ENCODE measurements around the gene ITIH2. TPM values are rescaled to one million over a fixed set of nuclear protein-coding genes. Genes with fewer than 3 reads are reported as not detected.
"Not testable (repeated sequence)": the region's sequence is repeated elsewhere in the genome, so short reads cannot be mapped to it uniquely, and the experiment has no call there.

Gene ITIH2
- total RNA-seq, 1 donor from 2014 or later: not detected

DNA sequence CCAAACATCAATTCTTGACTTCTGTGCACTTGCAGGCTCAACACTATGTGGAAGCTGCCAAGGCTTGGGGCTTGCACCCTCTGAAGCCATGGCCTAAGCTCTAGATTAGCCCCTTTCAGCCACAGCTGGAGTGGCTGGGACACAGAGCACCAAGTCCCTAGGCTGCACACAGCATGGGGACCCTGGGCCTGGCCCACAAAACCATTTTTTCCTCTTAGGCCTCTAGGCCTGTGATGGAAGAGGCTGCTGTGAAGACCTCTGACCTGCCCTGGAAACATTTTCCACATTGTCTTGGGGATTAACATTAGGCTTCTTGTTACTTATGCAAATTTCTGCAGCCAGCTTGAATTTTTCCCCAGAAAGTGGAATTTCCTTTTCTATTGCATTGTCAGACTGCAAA, 10.7 kb upstream of the ITIH2 start:
- not testable (repeated sequence) for DNase-seq (ENCODE audit: extremely low read depth, low read depth, low spot score)

DNA sequence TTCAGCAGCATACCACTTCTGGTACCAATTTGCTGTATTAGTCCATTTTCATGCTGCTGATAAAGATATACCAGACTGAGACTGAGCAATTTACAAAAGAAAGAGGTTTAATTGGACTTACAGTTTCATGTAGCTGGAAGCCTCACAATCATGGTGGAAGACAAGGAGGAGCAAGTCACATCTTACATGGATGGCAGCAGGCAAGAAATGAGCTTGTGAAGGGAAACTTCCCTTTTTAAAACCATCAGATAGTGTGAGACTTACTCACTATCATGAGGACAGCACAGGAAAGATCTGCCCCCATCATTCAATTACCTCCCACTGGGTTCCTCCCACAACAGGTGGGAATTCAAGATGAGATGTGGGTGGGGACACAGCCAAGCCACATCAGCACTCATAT, 9.9 kb upstream of the ITIH2 start:
- not testable (repeated sequence) for DNase-seq (ENCODE audit: extremely low read depth, low read depth, low spot score)

DNA sequence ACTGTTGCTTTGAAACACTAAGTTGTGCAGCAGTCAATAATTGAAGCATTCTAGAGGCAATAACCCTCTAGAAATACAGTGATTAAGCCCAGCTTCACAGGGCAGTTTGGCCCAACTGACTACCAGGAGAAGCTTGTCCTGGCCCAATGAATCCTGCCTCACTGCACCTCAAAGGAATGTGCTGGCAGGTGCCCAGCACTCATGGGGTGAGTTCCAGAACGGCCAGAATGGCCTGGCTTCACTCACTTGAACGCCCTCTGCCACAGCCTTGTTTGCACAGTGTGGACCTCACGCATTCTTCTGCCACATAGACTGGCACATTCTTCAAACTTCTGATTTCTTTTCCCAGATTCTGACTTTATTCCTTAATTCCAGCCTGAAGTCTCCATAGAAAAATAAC, 6.6 kb upstream of the ITIH2 start:
- no peak for DNase-seq (ENCODE audit: extremely low read depth, low read depth, low spot score)

DNA sequence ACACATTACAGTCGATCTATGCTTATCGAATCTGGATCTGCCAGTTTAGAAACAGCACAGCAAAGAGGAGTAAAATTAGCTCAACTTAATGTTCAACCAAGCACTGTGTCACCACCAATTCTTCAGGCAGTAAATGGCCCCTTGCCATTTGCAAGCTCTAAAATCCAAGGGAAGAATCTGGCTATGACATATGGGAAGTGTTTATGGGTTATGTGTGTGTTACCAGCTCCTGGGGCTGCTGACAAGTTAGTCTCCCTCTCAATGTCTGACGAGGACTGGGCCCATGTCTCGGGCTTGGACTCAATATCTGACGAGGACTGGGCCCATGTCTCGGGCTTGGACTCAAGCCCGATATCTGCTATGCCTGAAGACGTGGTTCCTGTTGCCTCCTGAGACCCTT, 5.7 kb upstream of the ITIH2 start:
- no peak for DNase-seq (ENCODE audit: extremely low read depth, low read depth, low spot score)

DNA sequence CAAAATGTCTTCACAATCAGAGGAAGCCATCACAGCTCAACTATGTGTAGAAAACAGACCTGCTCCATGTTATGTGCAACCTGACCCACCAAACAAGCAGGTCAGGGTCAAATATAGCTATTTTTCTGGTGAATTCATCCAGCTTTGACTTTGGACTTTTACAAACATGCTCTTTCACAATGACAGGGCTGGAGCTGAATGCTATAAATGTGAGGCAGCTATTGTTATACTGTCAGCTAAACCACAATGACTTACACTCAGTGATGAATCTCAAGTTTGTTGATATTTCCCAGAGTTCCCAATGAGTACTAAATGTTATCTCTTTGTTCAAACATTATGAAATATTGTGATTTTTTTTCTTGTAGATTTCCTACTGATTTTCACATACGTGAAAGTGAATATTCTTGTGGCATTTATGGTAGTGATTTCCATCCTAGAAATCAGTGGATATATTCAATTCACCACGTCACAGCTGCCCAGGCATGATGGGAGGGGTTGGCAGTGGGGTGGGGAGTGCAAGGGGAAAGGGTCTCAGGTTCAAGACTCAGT, 2.5 kb upstream of the ITIH2 start:
- no peak for DNase-seq (ENCODE audit: extremely low read depth, low read depth, low spot score)

DNA sequence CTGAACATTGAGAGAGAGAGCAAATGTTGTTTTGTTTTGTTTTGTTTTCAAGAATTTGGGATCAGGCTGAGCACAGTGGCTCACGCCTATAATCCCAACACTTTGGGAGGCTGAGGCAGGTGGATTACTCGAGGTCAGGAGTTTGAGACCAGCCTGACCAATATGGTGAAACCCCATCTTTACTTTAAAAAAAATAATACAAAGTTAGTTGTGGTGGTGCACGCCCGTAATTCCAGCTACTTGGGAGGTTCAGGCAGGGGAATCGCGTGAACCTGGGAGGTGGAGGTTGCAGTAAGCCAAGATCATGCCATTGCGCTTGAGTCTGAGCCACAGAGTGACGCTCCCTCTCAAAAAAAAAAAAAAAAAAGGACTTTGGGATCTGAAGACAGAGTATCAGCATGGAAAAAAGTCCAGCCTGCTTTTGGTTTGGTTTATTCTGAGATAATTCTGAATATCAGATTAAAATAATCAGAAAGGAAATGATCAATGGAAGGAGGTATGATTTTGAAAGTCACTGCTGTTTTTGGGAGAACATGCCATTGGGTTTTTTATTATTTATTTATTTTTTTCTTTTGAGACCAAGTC, 1.9 kb upstream of the ITIH2 start:
- no peak for DNase-seq (ENCODE audit: extremely low read depth, low read depth, low spot score)

DNA sequence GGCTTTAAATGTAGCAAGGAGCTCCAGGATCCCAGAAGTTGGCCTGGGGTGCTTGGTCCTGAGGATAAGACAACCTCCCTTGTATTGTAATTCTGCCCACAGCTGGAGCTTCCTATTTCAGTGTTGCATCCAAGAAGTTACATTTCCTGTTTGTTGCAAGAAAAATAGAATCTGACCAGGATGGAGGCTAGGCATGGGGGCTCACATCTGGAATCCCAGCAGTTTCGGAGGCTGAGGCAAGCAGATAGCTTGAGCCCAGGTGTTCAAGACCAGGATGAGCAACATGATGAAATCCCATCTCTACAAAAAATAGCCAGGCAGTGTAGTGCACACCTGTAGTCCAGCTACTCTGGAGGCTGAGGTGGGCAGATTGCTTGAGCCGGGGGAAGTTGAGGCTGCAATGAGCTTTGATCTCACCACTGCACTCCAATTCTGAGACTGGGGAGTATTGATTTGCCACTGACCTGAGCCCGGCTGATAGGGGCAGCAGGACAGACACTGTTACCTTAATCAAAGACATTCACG, 766 bp upstream of the ITIH2 start:
- no peak for DNase-seq (ENCODE audit: extremely low read depth, low read depth, low spot score)

DNA sequence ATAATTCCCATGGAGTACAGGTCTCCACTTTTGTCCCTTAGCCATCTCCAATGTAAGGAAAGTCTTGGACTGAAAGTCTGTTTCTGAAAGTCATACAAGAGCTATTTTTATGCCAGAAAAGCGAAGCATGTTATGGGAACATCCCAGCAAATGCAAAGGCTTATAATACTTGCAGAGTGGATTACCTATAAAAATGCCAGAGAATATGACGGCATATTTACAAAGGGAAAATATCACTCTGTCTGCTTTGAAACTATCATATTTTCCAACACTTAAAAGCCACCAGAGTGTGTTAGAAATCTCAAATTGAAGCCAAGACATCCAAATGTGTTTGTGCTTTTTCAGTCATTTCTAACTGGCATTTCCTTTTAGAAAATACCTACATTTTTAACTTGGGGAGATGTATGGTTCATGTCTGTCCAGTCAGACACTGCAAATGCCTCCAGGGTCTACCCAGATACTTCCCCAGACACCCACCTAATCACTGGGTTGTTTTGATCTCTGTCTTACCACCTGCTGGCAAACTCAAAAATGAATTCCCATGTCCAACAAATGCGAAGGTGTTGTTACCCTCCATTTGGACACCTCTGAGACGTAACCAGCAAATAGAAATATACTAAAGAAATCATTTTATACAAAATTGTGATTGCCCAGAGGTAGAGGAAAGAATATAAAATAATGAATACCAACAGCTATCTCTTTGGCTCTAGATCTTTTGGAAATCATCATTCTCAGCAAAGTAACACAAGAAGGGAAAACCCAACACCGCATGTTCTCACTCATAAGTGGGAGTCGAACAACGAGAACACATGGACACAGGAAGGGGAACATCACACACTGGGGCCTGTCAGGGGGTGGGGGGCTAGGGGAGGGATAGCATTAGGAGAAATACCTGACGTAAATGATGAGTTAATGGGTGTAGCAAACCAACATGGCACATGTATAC, 1.2 kb downstream of the ITIH2 start:
- no peak for DNase-seq (ENCODE audit: extremely low read depth, low read depth, low spot score)

DNA sequence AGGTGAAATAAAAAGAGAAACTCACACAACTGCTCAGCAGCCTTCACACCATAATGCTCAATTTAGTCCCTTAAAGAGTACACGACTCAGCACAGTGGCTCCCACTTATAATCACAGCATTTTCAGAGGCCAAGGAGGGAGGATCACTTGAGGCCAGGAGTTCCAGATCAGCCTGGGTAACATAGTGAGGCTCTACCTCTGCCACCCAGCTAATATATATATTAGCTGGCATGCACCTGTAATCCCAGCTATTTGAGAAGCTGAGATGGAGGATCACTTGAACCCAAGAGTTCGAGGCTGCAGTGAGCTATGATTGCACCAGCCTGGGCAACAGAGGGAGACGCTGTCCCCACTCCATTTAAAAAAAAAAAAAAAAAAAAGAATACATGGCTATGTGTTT, 2.2 kb downstream of the ITIH2 start:
- no peak for DNase-seq (ENCODE audit: extremely low read depth, low read depth, low spot score)

DNA sequence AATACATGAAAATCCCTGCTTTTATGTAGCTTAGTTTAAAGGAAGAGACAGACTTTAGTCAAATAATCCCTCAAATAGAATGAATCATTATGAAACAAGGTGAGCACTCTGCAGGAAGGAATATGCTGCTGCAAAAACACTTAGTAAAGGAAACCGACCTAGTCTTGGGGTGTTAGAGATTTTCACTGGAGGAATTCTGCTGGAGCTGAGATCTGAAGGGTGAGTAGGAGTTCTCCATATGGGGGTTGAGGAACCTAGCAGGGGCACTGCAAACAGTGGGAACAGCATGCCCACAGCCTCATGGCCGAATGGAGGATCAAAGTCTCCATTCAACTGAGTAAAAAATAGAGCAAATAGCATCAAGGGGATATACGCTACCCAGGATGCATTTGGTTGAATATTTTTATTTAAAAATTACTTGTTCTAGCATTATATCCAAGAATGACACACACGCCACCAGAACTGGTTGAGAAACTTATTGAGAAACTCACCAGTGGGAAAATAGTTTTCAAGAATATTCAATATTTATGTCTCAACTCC, 3.5 kb downstream of the ITIH2 start:
- no peak for DNase-seq (ENCODE audit: extremely low read depth, low read depth, low spot score)

DNA sequence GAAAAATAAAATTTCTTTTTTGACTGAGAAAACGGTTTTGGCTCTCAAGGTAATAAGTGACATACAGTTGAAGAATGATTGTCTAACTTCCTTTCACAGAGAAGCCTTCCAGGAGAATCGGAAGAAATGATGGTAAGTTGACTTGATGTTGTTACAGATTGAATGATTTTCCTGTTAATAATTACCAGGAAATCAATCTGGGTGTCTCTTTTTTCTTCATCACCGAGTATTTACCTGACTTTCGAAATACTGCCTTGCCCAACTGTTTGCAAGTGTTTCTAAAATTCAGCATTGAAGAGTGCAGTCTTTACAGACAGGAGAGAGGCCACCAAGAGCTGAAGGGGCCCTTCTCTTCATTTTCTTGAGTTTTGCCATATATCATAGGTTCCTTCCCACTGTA, 4.0 kb downstream of the ITIH2 start:
- no peak for DNase-seq (ENCODE audit: extremely low read depth, low read depth, low spot score)

DNA sequence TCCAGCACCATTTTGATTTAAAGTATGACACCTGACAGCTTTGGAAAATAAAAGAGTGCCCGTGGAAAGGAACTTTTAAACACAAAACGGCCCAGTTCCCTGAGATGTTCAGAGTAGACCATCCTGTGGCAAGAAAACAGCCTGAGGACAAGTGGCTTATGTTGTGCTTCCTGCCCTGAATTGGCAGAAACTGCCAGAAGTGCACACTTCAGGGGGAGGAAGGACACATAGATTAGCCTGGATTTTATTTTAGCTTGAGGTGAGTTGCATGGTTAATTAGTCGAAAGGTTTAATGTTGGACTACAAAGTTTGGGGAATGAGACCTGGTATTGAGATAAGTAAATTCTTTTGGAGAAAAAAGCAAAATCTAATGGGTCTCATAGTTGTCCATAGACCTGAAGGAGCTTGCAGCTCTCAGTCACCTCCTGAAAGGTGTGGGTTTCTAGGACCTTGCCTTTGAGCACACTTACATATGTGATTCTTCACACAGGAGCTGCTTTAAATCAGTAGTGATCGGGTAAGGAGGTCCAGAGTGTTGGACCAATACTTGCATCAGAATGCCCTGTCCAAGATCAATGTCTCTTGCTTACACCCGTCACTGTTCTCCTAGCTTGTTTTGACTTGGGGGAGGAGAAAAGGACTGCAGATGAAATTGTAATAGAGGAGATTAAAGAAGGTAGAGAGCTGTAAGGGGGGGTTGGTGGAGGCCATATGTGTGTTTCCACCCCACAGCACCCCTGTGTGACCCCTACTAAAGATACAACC, 4.9 kb downstream of the ITIH2 start:
- DNase-seq (ENCODE audit: extremely low read depth, low read depth, low spot score): no peak

DNA sequence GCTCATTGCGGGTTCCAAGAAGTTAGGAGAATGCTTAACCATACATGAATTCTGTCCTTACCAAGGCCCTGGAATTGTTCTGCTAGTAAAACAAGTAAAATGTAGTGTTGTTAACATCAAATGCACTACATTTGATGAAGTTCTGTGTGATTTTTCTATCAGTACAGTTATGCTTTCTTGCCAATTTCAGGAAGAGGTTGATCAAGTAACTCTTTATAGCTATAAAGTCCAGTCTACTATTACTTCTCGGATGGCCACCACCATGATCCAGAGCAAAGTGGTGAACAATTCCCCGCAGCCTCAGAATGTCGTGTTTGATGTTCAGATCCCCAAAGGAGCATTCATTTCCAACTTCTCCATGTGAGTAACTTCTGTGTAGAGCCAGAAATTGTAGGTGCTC, 5.7 kb downstream of the ITIH2 start:
- DNase-seq (ENCODE audit: extremely low read depth, low read depth, low spot score): no peak

DNA sequence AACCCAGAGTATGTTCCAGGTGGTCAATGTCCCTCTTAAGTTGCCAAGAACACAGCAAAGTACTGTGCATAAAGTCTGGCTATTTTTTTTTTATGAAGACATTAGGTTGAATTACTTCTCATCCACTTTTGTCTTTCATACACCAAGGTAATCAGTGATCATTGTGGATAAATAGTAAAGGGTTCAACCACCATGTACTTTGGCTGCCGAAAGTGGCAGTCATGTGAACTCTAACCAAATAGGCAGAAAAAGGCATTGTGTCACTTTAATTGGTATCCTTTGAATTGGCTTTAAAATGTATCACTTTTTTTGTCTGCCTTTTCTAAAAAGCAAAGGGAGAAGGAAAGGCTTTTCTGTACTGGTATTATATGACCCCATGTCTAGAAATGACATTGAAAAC, 7.3 kb downstream of the ITIH2 start:
- no peak for DNase-seq (ENCODE audit: extremely low read depth, low read depth, low spot score)

DNA sequence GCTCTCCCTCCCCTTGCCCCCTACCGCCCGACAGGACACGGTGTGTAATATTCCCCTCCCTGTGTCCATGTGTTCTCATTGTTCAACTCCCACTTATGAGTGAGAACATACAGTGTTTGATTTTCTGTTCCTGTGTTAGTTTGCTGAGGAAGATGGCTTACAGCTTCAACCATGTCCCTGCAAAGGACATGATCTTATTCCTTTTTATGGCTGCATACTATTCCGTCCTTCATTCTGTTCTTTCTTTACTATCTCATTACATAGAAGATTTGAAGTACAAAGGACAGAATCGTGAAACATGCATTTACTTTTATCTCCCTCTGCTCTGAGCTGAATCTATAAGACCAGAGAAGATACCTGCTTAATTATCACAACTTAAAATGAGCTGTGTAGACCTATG, 8.0 kb downstream of the ITIH2 start:
- not testable (repeated sequence) for DNase-seq (ENCODE audit: extremely low read depth, low read depth, low spot score)

DNA sequence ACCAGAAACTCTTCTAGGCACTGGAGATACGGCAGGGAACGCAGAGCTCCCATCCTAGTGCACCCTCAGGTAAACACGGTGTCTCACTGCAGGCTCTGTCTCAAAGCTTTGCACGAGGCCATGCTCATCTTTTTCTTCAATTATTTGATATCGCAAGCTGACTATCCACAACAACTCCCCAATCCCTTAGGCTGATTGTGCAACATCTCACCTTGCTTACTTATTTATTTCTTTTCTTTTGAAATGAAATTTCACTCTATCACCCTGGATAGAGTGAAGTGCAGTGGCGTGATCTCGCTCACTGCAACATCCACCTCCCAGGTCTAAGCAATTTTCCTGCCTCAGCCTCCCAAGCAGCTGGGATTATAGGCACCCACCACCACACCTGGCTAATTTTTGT, 12.4 kb downstream of the ITIH2 start:
- DNase-seq (ENCODE audit: extremely low read depth, low read depth, low spot score): no peak

DNA sequence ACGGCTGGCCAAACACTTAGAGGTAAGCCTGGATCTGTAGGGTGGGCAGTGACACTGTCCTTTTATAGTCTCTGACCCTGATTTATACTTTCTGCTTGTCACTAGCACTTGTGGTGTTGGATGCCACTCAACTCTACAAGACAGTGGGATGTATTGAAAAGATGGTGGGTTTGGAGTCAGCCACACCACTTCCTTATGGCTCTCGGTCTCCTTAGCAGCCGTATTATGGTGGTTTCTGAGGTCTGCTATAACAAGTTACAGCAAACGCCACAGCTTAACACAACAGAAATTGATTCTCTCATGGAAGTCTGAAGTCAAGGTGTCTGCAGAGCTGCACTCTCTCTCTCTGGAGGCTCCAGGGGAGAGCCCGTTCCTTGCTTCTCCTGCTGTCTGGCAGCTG, 14.7 kb downstream of the ITIH2 start:
- DNase-seq (ENCODE audit: extremely low read depth, low read depth, low spot score): no peak

DNA sequence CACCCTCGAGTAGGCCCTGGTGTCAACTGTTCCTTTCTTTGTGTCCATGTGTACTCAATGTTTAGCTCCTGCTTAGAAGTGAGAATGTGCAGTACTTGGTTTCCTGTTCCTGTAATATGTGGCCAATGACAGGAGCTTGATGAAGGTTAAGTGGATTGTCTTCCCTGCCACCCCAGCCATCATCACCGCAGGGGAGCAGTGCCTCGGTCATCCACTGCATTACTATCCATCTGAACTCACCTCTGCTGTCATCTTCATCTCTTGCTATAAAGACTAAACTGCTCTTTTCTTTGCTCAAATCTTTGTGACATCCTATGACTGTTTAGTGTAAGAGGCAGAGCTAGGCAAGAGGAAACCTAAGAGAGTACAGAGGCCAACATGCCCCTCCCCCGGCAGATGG, 15.6 kb downstream of the ITIH2 start:
- no peak for DNase-seq (ENCODE audit: extremely low read depth, low read depth, low spot score)

DNA sequence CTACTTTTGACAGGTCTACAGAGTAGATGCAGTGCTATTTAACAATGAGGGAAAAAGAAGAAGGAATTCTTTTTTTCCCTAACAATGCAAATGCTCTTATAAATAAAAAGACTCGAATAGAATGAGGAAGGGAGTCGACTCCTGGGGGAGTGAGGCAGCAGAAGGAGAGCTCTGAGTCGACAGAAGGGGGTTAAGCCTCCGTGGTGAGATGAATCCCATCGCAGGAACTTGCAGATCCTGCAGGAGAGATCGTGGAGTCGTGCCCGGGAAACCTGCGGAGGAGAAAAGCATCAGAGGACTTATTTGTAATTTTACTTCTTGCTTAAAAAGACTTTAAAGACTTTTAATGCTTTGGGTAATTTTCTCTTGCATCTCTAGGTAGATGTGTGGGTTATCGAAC, 17.4 kb downstream of the ITIH2 start:
- no peak for DNase-seq (ENCODE audit: extremely low read depth, low read depth, low spot score)

DNA sequence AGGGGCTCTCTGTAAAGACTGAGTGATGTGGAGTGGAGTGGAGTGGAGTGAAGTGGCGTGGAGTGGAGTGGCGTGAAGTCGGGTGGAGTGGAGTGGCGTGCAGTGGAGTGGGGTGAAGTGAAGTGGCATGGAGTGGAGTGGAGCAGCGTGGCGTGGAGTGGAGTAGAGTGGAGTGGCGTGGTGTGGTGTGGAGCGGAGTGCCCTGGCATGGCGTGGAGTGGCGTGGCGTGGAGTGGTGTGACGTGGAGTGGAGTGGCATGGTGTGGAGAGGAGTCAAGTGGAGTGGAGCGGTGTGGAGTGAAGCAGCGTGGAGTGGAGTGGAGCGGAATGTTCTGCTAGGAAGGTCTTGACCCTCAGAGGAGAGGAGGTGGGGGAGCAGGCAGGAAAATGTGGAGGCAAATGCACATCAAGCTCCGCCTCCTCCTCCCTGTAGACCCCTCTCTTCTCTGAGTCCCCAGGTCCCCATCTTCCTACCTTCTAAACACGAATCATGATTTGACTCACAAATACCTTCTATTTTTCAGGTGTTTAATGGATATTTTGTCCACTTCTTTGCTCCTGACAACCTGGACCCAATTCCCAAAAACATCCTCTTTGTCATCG, 19.9 kb downstream of the ITIH2 start:
- no peak for DNase-seq (ENCODE audit: extremely low read depth, low read depth, low spot score)
